Muscle of leg (tissue), 11 donors: ENCODE data around the gene CA5A. TPM values are rescaled to one million over a fixed set of nuclear protein-coding genes. Genes with fewer than 3 reads are reported as not detected.

ENCODE experiments used
- DNase-seq: peaks from one replicate; pipeline ENCODE4 v3.0.0; 2013
- H3K27ac ChIP-seq: one replicate; pipeline ENCODE4 v1.5.1; 2013; ENCODE audit warnings: mild to moderate bottlenecking, low read length, control low read depth
- H3K27me3 ChIP-seq: one replicate; pipeline ENCODE4 v1.6.1; 2013; ENCODE audit warnings: low read length; ENCODE audit not compliant: control insufficient read depth, insufficient read depth
- H3K36me3 ChIP-seq: one replicate; pipeline ENCODE4 v1.6.1; 2013; ENCODE audit warnings: low read length; ENCODE audit not compliant: control insufficient read depth, insufficient read depth
- H3K4me1 ChIP-seq: one replicate; pipeline ENCODE4 v1.6.1; 2013; ENCODE audit warnings: low read length; ENCODE audit not compliant: control insufficient read depth, insufficient read depth
- H3K4me3 ChIP-seq: one replicate; pipeline ENCODE4 v1.5.1; 2013; ENCODE audit warnings: low read length, control low read depth
- H3K9me3 ChIP-seq: replicated peaks from 2 replicates; pipeline ENCODE4 v1.6.1; 2013; ENCODE audit warnings: low read depth, low read length; ENCODE audit not compliant: control insufficient read depth
- WGBS: methylation state at CpG from one replicate; pipeline ENCODE4 v1.1.5; 2013; ENCODE audit warnings: missing lambda C conversion rate; ENCODE audit not compliant: insufficient coverage; 5-methylcytosine and 5-hydroxymethylcytosine counted together
- polyA plus RNA-seq, 8 donors: library from polyadenylated mRNA; unstranded; fragments of 120-200 nt; gene quantifications; one replicate each; pipeline versions ENCODE4 v1.2.1 to v1.2.3, GENCODE V29; 2013; ENCODE audit warnings: inconsistent platforms in 1 of 8, low replicate concordance in 1 of 8; ENCODE audit not compliant: insufficient read length in 8 of 8, insufficient read depth in 1 of 8
- total RNA-seq: library from RNA; stranded (reverse); fragments of 120-200 nt; gene quantifications from one replicate; pipeline ENCODE4 v1.2.4, GENCODE V29; 2013

CA5A gene
- total and polyA plus RNA-seq, 9 donors = 0.03 to 0.26 (median 0.06) TPM; not detected in 3

DNA sequence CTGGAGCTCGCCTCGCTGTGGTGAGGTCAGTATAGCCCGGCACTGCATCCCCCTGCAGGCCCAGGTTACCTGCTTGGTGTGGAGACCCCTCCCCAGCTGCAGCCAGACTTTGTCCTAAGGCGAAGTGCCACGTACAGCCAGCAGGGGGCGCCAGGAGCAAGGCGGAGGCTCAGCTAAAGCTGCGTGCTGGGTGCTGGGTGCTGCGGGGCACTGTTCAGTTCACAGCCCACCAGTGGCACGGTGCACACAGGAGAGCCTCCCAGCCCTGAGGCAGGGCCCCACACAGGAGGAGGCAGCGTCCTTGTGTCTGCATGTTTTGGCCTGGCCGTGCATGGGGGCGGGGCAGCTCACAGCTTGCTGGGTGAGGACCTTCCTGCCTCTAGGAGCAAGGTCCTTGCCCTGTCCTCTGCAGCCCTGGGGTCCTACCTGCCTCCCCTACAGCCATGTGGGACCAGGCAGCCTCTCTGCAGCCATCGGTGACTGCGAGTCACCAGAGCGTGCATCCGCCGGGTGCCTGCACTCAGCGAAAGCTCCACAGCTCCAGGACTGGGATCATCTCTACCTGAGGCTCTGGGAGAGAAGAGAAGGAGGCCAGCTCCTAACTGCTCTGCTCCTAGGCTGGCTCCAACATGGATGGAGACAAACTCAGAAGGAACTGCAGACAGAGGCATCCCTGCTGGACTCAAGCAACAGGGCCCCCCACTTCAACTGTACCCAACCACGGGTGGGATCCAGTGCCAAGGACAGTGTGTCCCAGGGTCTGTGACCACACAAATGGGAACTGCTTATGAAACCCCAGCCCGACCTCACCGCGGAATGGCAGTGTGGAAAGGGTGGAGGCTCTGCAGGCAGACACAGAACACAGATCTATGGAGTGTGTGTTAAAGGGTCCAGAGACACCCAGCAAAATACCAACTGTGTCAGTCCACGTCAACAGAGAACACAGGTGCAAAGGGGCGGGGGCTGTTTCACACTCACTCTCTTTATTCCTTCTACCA, 86.0 kb downstream of the CA5A start:
- Histone ChIP-seq H3K27ac (peak overlapping the region; percentile 20), H3K36me3 (peaks cover 12% of the 10 kb centered on the region), H3K4me1 (peaks cover 99% of the 10 kb centered on the region), H3K4me3 (no peak overlapping the region), H3K27me3 (peaks cover 4% of the 10 kb centered on the region), H3K9me3 (no peaks in the 10 kb centered on the region)
- WGBS = 26% methylated on average over 13 of the region's 25 CpGs
- peak; percentile 45 for DNase-seq

- peaks cover 98% of the 10 kb centered on the region for H3K4me1 ChIP-seq
- peaks cover 12% of the 10 kb centered on the region for H3K36me3 ChIP-seq
- H3K27ac ChIP-seq = peak overlapping the region; percentile 62
- no peak for DNase-seq
- H3K9me3 ChIP-seq = no peaks in the 10 kb centered on the region
- 81% methylated on average over 16 of the region's 16 CpGs for WGBS
- peaks cover 4% of the 10 kb centered on the region for H3K27me3 ChIP-seq
- H3K4me3 ChIP-seq = no peak overlapping the region
These were observed 86.8 kb downstream of the CA5A start for GRCh38 chr16:87849419-87850008.

- no peaks in the 10 kb centered on the region for H3K9me3 ChIP-seq
- peak; percentile 60 for DNase-seq
- H3K4me1 ChIP-seq = peaks cover 98% of the 10 kb centered on the region
- H3K36me3 ChIP-seq = peaks cover 12% of the 10 kb centered on the region
- H3K27ac ChIP-seq = peak overlapping the region; percentile 62
- WGBS = 82% methylated on average over 17 of the region's 18 CpGs
- H3K4me3 ChIP-seq = no peak overlapping the region
- peaks cover 4% of the 10 kb centered on the region for H3K27me3 ChIP-seq
These were observed 87.5 kb downstream of the CA5A start for GRCh38 chr16:87848676-87849345.

DNA sequence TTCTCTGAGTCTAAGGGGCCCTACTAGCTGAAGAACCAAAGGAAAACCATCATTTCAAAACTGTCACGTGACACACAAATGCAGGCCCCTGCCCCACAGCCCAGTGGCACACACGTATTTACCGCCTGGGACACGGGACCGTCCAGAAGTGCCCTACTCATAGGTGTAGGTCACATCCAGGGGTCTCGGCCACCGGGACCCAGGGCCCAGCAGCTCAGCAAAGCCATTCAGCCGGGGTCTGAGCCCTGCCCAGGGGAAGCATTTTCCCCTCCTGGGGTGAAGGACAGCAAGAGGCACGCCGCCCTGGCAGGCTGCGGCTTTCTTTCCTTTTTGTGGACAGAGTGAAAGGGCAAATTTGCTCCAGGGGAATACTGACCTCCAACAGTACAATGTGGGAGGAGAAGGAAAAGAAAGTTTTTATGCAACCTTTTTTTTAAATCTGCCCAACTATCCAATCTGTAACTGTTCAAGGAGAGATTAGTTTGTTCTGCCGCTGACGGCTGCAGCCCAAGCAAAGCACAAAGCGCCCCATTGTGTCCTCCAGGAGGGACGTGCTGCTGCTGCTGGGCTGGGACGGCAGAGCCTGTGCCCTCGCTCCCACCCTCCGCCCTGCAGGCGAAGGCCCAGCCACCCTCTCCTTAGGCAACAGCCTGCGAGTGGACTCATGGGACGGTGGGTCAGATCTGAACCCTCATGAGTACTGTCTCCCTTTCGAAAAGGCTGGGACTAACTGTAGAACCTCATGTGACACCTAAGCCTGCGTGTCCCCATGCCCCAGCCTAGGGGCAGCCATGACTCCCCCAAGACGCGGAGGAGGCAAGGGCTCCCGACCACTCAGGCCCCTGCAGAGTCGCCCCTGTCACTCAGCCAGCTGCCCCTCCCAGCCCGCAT, 88.3 kb downstream of the CA5A start:
- Histone ChIP-seq H3K4me1 (peaks cover 95% of the 10 kb centered on the region), H3K27ac (peak overlapping the region; percentile 62), H3K27me3 (peaks cover 4% of the 10 kb centered on the region), H3K36me3 (peaks cover 12% of the 10 kb centered on the region), H3K4me3 (no peak overlapping the region), H3K9me3 (no peaks in the 10 kb centered on the region)
- peak; percentile 59 for DNase-seq
- 74% methylated on average over 23 of the region's 28 CpGs for WGBS

DNA sequence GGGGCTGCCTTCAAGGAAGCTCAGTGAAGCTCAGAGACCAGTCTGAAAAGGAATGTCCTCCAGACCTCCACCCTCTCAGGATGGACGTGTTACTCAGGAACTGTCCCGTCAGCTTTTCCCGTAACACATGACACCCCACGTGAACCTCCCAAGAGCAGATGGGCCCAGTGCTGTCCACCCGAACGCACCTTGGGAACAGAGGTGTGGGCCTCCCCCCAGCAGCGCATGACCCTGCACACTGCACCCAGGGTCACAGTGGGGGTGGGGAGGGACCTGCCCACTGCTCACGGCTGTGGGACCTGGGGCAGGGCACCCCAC, 88.9 kb downstream of the CA5A start:
- peaks cover 89% of the 10 kb centered on the region for H3K4me1 ChIP-seq
- no peaks in the 10 kb centered on the region for H3K9me3 ChIP-seq
- WGBS = 69% methylated on average over 5 of the region's 8 CpGs

GRCh38 chr16:87846705-87847466, 89.4 kb downstream of the CA5A start:
- no peaks in the 10 kb centered on the region for H3K9me3 ChIP-seq
- peaks cover 3% of the 10 kb centered on the region for H3K27me3 ChIP-seq
- H3K36me3 ChIP-seq = peaks cover 12% of the 10 kb centered on the region
- peaks cover 84% of the 10 kb centered on the region for H3K4me1 ChIP-seq
- no peak overlapping the region for H3K4me3 ChIP-seq
- DNase-seq = no peak
- WGBS = 86% methylated on average over 18 of the region's 25 CpGs
- H3K27ac ChIP-seq = no peak overlapping the region

More for the DNA sequence above, 88.9 kb downstream of the CA5A start:
- peaks cover 4% of the 10 kb centered on the region for H3K27me3 ChIP-seq
- H3K4me3 ChIP-seq = no peak overlapping the region
- DNase-seq = no peak
- H3K27ac ChIP-seq = peak overlapping the region; percentile 62
- H3K36me3 ChIP-seq = peaks cover 12% of the 10 kb centered on the region

GRCh38 chr16:87845807-87846619, 90.3 kb downstream of the CA5A start:
- Histone ChIP-seq H3K4me1 (peaks cover 75% of the 10 kb centered on the region), H3K4me3 (no peak overlapping the region), H3K27ac (no peak overlapping the region), H3K36me3 (peaks cover 9% of the 10 kb centered on the region), H3K27me3 (no peaks in the 10 kb centered on the region), H3K9me3 (no peaks in the 10 kb centered on the region)
- no peak for DNase-seq
- WGBS = 74% methylated on average over 25 of the region's 31 CpGs

DNA sequence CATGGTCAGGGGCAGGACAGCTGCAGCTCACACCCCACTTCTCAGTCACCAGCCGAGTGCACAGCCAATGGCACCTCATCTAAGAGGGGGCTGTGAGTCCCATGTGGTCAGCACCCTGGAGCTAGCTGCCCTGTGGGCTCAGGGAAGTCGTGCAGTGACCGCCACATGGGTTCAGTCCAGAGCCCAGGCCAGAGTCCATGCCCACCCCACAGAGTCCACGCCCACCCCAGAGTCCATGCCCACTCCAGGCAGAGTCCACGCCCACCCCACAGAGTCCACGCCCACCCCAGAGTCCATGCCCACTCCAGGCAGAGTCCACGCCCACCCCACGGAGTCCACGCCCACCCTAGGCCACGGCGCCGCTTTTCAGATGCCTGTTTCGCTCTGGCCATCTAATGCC, 91.1 kb downstream of the CA5A start:
- WGBS = 86% methylated on average over 9 of the region's 13 CpGs
- no peak for DNase-seq
- Histone ChIP-seq H3K4me1 (peaks cover 67% of the 10 kb centered on the region), H3K4me3 (no peak overlapping the region), H3K36me3 (peaks cover 6% of the 10 kb centered on the region), H3K9me3 (no peaks in the 10 kb centered on the region), H3K27ac (no peak overlapping the region), H3K27me3 (no peaks in the 10 kb centered on the region)
